KBM-7 (cell line): Measurements from ENCODE around the gene HPSE2.

Experiments
- DNase-seq: peaks from one replicate; pipeline ENCODE4 v3.0.0-alpha.2; 2015
- in situ Hi-C: fragments of 300-500 bp; cut with MboI; formaldehyde crosslinking; loops from 2 replicates; pipeline ENCODE4 v1.14.3; 2020; ENCODE audit warnings: low sequenced_read_pairs, low pct_unique_long_range_greater_than_20kb, mixed read lengths

Gene HPSE2

GRCh38 chr10:98445200-98445812 lies 790.3 kb downstream of the HPSE2 start:
- in situ Hi-C loops = no loop called here
- DNase-seq = no peak

GRCh38 chr10:98444314-98445006 lies 791.2 kb downstream of the HPSE2 start:
- DNase-seq = no peak
- in situ Hi-C loops = no loop called here

- in situ Hi-C loops = no loop called here
- no peak for DNase-seq
Observed at GRCh38 chr10:98438715-98439114, 796.9 kb downstream of the HPSE2 start.

- in situ Hi-C loops = no loop called here
- no peak for DNase-seq
Observed at GRCh38 chr10:98436704-98437103, 798.9 kb downstream of the HPSE2 start.

- in situ Hi-C loops = no loop called here
- DNase-seq = no peak
Observed at GRCh38 chr10:98435178-98435577, 800.5 kb downstream of the HPSE2 start.

GRCh38 chr10:98433881-98434732 lies 801.5 kb downstream of the HPSE2 start:
- in situ Hi-C loops = no loop called here
- no peak for DNase-seq

- in situ Hi-C loops = no loop called here
- DNase-seq = no peak
Observed at GRCh38 chr10:98433371-98433770, 802.3 kb downstream of the HPSE2 start.

GRCh38 chr10:98432330-98432729 lies 803.3 kb downstream of the HPSE2 start:
- no peak for DNase-seq
- in situ Hi-C loops = no loop called here

GRCh38 chr10:98431016-98431415 lies 804.6 kb downstream of the HPSE2 start:
- no peak for DNase-seq
- in situ Hi-C loops = no loop called here

- no peak for DNase-seq
- in situ Hi-C loops = no loop called here
Observed at GRCh38 chr10:98430427-98430826, 805.2 kb downstream of the HPSE2 start.

GRCh38 chr10:98429320-98430072 lies 806.2 kb downstream of the HPSE2 start:
- no peak for DNase-seq
- in situ Hi-C loops = no loop called here

GRCh38 chr10:98427011-98427515 lies 808.6 kb downstream of the HPSE2 start:
- no peak for DNase-seq
- in situ Hi-C loops = no loop called here

GRCh38 chr10:98425511-98426352 lies 809.9 kb downstream of the HPSE2 start:
- peak; percentile 58 for DNase-seq

GRCh38 chr10:98424295-98425254 lies 811.1 kb downstream of the HPSE2 start:
- DNase-seq = no peak
- in situ Hi-C loops = no loop called here

More at GRCh38 chr10:98425511-98426352, 809.9 kb downstream of the HPSE2 start:
- in situ Hi-C loops = no loop called here

- no peak for DNase-seq
- in situ Hi-C loops = no loop called here
Observed at GRCh38 chr10:98423691-98424120, 811.9 kb downstream of the HPSE2 start.

- in situ Hi-C loops = no loop called here
- DNase-seq = no peak
Observed at GRCh38 chr10:98422182-98422581, 813.5 kb downstream of the HPSE2 start.

GRCh38 chr10:98420786-98421185 lies 814.9 kb downstream of the HPSE2 start:
- DNase-seq = no peak
- in situ Hi-C loops = no loop called here
